HG03060 (cell line): ENCODE results near the gene CDHR2.

ENCODE experiments used
- ATAC-seq: cut with Tn5 transposase; IDR thresholded peaks from one replicate; pipeline ENCODE4 v1.9.1; 2021; ENCODE audit warnings: low read depth, moderate number of reproducible peaks; ENCODE audit not compliant: unreplicated experiment

CDHR2 gene

GRCh38 chr5:176610435-176610773 lies 61.3 kb downstream of the CDHR2 start:
- no peak for ATAC-seq

GRCh38 chr5:176611435-176611834 lies 62.3 kb downstream of the CDHR2 start:
- no peak for ATAC-seq

GRCh38 chr5:176612008-176612407 lies 62.9 kb downstream of the CDHR2 start:
- no peak for ATAC-seq

- no peak for ATAC-seq
These were observed 63.7 kb downstream of the CDHR2 start for GRCh38 chr5:176612855-176613254.

GRCh38 chr5:176614805-176615478 lies 65.8 kb downstream of the CDHR2 start:
- no peak for ATAC-seq

GRCh38 chr5:176616511-176616910 lies 67.4 kb downstream of the CDHR2 start:
- no peak for ATAC-seq

GRCh38 chr5:176618783-176619182 lies 69.6 kb downstream of the CDHR2 start:
- ATAC-seq, result no peak

- ATAC-seq, result no peak
These were observed 70.0 kb downstream of the CDHR2 start for GRCh38 chr5:176619203-176619568.

- ATAC-seq, result no peak
These were observed 70.6 kb downstream of the CDHR2 start for GRCh38 chr5:176619569-176620332.

- no peak for ATAC-seq
These were observed 71.3 kb downstream of the CDHR2 start for GRCh38 chr5:176620333-176620981.

- ATAC-seq, result no peak
These were observed 72.5 kb downstream of the CDHR2 start for GRCh38 chr5:176621661-176622079.

GRCh38 chr5:176624142-176624541 lies 75.0 kb downstream of the CDHR2 start:
- no peak for ATAC-seq

GRCh38 chr5:176624938-176625337 lies 75.8 kb downstream of the CDHR2 start:
- no peak for ATAC-seq

GRCh38 chr5:176625512-176625911 lies 76.4 kb downstream of the CDHR2 start:
- no peak for ATAC-seq

GRCh38 chr5:176625966-176626875 lies 77.1 kb downstream of the CDHR2 start:
- no peak for ATAC-seq

- ATAC-seq, result no peak
These were observed 77.7 kb downstream of the CDHR2 start for GRCh38 chr5:176626876-176627236.

- no peak for ATAC-seq
These were observed 78.4 kb downstream of the CDHR2 start for GRCh38 chr5:176627582-176627981.

- ATAC-seq, result no peak
These were observed 79.5 kb downstream of the CDHR2 start for GRCh38 chr5:176628406-176629228.

- no peak for ATAC-seq
These were observed 80.2 kb downstream of the CDHR2 start for GRCh38 chr5:176629317-176629852.
